ENCODE data around the gene RCE1.

The RCE1 gene

GRCh38 chr11:66857927-66858185 is 14.6 kb downstream of the RCE1 start:
- no peak for DNase-seq

DNA sequence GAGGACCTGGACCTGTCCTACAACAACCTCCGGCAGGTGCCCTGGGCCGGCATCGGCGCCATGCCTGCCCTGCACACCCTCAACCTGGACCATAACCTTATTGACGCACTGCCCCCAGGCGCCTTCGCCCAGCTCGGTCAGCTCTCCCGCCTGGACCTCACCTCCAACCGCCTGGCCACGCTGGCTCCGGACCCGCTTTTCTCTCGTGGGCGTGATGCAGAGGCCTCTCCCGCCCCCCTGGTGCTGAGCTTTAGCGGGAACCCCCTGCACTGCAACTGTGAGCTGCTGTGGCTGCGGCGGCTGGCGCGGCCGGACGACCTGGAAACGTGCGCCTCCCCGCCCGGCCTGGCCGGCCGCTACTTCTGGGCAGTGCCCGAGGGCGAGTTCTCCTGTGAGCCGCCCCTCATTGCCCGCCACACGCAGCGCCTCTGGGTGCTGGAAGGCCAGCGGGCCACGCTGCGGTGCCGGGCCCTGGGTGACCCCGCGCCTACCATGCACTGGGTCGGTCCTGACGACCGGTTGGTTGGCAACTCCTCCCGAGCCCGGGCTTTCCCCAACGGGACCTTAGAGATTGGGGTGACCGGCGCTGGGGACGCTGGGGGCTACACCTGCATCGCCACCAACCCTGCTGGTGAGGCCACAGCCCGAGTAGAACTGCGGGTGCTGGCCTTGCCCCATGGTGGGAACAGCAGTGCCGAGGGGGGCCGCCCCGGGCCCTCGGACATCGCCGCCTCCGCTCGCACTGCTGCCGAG is 15.1 kb downstream of the RCE1 start:
- no peak for DNase-seq

GRCh38 chr11:66858939-66859685 is 15.9 kb downstream of the RCE1 start:
- no peak for DNase-seq

GRCh38 chr11:66859686-66860448 is 16.6 kb downstream of the RCE1 start:
- no peak for DNase-seq

DNA sequence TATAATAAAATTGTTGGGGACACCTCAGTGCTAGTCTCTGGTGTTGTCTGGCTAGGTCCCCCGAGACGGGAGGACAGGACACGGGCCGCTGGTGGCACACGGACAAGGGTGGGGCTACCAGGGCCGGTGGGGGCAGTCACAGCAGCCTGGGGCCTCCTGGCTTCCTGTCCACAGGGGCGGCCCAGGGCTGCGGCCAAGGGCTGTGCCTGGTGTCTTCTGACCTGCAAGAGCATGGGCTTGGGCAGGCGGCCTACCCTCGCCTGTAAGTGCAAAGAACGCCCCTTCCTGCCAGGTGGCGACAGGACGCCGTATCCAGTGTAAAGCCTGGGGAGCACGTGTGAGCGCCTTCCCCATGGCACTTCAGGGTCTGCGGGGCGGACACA is 17.2 kb downstream of the RCE1 start:
- no peak for DNase-seq

- no peak for DNase-seq
These were observed 18.0 kb downstream of the RCE1 start for GRCh38 chr11:66861038-66861773.

- no peak for DNase-seq
These were observed 18.7 kb downstream of the RCE1 start for GRCh38 chr11:66861774-66862558.

DNA sequence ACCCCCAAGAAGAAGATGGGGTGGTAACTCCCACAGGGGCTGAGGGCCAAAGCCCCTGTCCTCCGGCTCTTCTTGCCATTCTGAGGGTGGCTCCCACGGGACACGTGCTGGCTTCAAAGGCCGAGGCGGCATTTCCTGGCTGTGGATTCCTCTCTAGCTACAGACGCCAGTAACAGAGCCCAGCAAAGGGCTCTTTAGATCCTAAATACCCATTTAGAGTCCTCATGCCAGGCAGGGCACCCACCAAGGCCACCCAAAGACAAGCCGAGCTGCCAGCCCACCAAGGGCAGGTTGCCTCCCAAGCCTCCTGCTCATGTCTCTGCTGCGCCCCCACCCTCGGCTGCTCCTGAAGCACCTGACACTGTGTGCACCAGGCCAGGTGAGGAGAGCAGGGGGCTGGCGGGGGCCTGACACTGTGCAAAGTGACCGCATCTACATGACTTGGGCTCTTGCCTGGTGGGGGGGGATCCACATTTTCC is 19.4 kb downstream of the RCE1 start:
- DNase-seq = no peak

- DNase-seq = no peak
These were observed 20.3 kb downstream of the RCE1 start for GRCh38 chr11:66863428-66864125.

- DNase-seq = no peak
These were observed 21.1 kb downstream of the RCE1 start for GRCh38 chr11:66864172-66864901.

DNA sequence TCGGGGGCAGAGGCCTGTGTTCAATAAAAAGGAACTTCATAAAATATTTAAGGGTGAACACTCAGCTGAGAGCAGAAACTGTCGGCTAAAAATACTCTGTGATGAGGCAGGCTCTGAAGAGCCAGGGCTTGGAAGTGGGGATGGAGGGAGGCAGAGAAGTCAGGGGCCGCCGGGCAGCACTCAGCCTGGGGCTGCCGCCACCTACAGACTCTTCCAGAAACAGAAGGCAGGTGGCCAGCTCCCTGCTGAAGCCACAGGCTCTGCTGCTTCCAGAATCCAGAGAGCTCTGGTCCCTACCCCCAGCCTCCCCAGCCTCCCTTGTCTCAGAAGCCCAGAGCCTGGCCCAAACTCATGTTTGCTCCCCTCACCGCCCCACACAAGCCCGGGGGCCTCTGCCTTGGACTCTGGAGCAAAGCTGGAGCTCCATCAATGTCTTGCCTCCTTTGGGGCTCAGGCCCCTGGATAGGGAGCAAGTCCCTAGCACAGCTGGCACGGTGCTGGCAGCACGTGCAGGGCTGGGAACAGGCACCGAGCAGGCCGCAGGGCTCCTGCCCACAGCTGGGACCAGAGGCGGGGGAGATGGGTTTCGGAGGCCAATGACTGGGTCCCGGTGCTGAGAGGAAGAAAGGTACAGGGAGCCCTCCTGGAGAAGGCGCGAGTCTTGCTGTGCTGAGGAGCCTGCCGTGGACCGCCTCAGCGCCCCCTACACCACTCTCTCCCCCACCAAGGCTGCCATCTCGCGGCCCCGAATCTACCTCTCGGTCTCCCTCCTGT is 21.9 kb downstream of the RCE1 start:
- no peak for DNase-seq

DNA sequence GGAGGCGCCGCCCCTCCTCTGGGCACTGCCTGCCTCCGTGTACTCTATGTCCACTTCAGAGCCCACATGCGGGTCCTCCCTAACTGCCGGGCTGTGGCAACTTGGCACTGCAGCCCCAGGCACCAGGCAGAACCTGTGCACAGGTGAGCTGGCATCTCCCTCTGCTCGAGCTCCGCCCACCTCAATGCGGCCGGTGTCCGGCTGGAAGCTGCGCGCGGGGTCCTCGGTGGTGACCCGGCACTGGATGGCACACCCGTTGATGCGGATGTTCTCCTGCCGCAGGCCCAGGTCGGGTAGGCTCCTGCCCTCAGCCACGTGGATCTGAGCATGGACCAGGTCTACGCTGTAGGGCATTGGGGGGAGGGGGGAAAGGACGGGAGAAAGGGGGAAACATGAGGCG is 22.8 kb downstream of the RCE1 start:
- no peak for DNase-seq

- DNase-seq = no peak
These were observed 23.3 kb downstream of the RCE1 start for GRCh38 chr11:66866511-66866986.

DNA sequence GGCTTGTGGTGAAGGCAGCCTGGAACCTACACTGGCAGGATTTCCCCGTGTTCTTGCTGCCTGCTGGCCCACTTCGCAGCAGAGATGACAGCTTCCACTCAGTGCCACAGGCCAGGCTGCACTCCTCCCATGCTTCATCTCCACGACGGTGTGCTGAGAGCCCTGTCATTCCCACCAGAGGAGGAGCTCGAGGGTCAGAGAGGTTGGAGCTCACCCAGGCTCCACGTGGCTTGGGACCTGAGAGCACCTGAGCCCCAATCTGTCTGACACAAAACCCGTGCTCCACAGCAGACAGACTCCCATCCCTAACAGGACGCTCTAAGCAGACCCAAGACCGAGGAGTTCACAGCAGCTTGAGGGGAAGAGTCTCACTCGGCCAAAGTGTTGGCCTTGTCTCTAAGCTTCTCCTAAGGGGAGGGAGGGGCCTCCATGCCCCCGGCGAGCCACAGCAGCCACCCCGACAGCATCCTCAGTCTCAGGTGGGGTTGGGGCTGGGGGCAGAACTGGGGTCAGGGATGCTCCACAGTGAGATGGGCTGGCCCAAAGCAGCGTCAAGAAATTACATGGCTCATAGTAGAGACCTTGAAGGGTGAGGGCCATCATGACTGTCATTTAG is 24.3 kb downstream of the RCE1 start:
- no peak for DNase-seq

- DNase-seq = no peak
These were observed 25.0 kb downstream of the RCE1 start for GRCh38 chr11:66868082-66868725.

GRCh38 chr11:66868726-66869566 is 25.7 kb downstream of the RCE1 start:
- no peak for DNase-seq

GRCh38 chr11:66869567-66869870 is 26.3 kb downstream of the RCE1 start:
- DNase-seq = no peak

DNA sequence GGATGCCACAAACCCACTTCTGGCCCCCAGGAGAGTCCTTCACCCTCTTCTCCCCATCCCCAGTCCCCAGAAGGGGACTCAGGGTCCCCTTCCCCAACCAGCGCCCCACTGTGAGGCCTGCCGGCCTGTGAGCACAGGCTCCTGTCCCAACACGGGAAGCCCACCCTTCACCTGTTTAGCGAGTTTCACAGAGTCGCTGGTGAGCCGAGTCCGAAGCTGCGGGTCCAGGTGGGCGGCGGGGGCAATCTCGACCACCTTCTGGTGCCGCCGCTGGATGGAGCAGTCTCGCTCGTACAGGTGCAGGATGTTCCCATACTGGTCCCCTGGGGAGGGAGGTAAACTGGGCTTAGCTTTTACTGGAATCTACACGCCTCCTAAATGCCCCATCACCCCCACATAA is 26.9 kb downstream of the RCE1 start:
- DNase-seq = no peak
